Non-pigmented ciliary epithelial cell (primary cell): Measurements from ENCODE around the gene CHMP2A.
A peak's percentile ranks its signal among the peaks of the same experiment; 100 is the strongest.
"Not testable (repeated sequence)": the region's sequence is repeated elsewhere in the genome, so short reads cannot be mapped to it uniquely, and the experiment has no call there.

Source experiments
- DNase-seq: peaks from one replicate; pipeline ENCODE4 v3.0.0-alpha.2; 2010; ENCODE audit warnings: low read depth

CHMP2A gene

GRCh38 chr19:58555369-58555885 is 522 bp upstream of the CHMP2A start:
- no peak for DNase-seq

GRCh38 chr19:58553799-58554493 is 959 bp downstream of the CHMP2A start:
- no peak for DNase-seq

DNA sequence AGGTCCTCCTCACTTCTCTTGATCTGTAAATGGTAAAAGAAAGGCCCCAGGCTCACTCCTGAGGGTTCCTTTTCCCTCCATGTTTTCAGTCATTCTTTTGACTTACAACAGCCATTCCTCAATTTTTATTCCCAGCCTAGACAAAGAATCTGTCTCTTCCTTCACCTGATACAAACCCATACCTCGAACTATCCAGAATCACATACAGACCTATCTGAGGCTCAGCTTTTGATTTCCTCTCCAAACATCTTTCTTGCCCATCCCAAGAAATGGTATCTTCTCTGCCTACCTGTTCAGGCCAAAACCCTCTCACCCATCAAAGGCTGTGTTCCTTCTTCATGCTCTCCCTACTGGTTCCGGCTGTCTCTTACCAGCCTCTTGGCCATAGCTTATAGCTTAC is 2.2 kb downstream of the CHMP2A start:
- DNase-seq, result no peak

DNA sequence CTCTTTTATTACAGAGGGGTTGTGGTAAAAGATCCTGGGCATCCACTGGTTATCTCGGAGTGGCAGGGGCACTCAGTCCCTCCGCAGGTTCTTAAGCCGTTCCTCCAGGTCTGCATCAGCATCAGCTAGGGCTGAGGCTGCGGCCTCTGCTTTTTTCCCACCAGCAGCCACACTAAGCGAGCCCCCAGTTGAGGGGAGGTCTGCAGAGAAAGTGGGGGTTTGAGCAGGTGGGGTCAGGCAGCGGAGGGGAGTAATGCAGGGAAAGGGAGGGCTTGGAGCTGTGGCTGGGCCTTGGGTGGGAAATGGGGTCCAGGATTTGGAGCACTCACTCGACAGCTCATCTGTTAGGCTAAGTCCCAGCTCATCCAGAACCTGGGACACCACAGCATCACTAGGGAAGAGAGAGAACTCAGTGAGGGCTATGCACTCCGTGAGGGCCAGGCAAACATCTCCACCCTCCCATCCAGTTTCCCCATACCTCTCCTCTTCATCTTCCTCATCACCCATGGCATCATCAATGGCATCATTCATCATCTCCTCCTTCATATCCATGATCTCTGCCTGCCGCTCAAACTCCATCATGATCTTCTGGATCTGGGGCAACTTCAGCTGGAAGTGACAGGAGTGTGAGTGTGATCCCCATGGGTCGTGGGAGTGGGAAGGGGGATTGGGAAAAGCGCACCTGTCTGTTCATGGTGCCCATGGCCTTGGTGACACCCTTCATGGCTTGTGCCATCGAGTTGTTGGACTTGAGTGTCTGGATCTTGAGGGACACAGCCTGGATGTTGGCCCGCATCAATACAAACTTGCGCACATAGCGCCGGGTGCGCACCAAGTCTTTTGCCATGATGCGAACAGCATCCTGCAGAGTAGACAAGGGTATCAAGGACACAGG is 3.1 kb downstream of the CHMP2A start:
- no peak for DNase-seq

GRCh38 chr19:58551123-58551497 is 3.8 kb downstream of the CHMP2A start:
- DNase-seq, result no peak

DNA sequence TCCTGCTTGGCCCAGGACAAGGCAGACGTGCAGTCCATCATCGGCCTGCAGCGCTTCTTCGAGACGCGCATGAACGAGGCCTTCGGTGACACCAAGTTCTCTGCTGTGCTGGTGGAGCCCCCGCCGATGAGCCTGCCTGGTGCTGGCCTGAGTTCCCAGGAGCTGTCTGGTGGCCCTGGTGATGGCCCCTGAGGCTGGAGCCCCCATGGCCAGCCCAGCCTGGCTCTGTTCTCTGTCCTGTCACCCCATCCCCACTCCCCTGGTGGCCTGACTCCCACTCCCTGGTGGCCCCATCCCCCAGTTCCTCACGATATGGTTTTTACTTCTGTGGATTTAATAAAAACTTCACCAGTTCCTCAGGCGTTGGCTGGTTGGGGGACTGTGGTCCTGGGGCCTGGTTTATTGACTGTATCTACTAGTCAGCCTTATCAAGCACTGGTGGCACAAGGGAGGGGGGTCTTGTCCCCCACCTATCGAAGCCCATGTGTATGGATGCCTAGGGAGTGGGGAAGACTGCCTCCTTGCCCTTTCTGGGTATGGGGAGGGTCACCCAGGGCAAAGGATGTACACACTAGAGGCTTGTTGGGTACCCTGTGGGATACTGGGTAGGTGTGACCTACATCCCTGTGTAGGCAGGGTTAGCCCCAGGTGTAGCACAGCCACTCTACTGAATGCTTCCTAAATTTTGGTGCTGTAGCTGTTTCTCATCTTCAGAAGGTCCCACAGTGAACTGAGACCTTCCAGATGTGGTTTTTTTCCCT is 4.4 kb downstream of the CHMP2A start:
- DNase-seq, result no peak

GRCh38 chr19:58549664-58550361 is 5.1 kb downstream of the CHMP2A start:
- DNase-seq, result no peak

DNA sequence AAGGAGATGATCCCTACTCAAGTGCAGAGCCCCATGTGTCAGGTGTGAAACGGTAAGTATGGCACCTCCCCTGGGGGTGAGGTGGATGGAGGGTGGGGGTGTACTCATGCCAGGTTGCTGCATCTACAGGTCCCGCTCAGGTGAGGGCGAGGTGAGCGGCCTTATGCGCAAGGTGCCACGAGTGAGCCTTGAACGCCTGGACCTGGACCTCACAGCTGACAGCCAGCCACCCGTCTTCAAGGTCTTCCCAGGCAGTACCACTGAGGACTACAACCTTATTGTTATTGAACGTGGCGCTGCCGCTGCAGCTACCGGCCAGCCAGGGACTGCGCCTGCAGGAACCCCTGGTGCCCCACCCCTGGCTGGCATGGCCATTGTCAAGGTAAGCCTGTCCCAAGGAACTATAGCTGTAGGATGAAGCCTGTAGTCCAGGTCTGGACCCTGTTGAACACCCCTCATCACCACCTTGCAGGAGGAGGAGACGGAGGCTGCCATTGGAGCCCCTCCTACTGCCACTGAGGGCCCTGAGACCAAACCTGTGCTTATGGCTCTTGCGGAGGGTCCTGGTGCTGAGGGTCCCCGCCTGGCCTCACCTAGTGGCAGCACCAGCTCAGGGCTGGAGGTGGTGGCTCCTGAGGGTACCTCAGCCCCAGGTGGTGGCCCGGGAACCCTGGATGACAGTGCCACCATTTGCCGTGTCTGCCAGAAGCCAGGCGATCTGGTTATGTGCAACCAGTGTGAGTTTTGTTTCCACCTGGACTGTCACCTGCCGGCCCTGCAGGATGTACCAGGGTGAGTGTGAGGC is 5.8 kb downstream of the CHMP2A start:
- no peak for DNase-seq

GRCh38 chr19:58547323-58548312 is 7.3 kb downstream of the CHMP2A start:
- no peak for DNase-seq

- DNase-seq, result no peak
Observed at GRCh38 chr19:58546019-58546530, 8.8 kb downstream of the CHMP2A start.

DNA sequence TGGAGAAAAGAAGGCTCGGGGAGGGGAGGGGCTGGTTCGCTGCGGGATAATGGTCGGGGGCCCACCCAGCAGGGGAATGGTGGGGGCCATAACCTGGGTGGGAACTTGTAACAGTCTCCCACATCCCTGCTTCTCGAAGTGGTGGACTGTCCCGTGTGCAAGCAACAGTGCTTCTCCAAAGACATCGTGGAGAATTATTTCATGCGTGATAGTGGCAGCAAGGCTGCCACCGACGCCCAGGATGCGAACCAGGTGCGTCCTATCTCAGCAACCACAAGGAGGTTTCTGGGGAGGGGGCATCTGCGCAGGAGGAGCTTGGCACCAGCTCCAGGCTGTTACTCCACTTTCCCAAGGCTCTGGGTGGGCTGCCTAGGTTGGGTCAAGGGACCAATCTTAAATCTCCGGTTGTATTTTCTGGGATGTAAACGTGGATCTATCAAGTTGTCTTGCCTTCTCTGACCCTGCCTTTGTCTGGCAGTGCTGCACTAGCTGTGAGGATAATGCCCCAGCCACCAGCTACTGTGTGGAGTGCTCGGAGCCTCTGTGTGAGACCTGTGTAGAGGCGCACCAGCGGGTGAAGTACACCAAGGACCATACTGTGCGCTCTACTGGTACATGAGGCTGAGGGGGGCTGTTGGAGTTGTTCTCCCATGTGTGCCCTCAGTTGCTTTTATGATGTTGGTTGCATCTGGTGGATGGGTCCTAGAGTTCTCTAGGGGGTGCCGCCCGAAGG is 9.5 kb downstream of the CHMP2A start:
- no peak for DNase-seq

- no peak for DNase-seq
Observed at GRCh38 chr19:58544591-58545285, 10.2 kb downstream of the CHMP2A start.

DNA sequence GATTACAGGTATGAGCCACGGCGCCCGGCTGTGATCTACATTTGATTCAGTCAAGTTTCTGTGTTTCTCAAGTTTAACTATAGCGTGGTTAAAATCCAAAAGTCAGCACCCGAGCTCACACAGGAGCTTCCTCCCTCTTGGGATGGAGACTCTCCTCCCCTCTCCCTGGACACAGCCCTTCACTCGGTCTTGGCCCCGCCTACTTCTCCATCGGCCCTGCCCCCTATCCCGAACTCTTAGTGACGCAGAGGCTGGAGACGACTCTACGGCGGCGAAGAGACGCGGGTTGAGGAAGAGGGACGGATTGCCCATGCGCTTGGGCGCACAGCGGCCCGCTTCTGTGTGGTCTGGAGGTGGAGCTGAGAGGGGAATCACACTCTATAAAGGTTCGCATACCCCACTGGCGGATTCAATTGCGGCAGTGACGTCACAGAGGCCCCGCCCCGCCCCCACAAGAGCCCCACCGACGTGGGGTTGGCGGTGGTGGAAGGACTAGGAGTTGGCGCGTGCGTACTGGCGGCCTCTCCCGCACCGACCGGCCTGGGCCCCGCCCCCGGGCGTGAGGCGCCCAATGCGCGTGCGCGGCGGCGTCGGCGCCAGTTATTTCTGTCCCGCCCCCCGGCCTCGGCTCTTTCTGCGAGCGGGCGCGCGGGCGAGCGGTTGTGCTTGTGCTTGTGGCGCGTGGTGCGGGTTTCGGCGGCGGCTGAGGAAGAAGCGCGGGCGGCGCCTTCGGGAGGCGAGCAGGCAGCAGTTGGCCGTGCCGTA is 10.9 kb downstream of the CHMP2A start, which contains the start of gene TRIM28:
TSS of gene TRIM28 (plus strand) at position 239 of the 765 bp plus-strand sequence. CDS start 694 bp downstream, outside the sequence.
- peak; percentile 94 for DNase-seq

DNA sequence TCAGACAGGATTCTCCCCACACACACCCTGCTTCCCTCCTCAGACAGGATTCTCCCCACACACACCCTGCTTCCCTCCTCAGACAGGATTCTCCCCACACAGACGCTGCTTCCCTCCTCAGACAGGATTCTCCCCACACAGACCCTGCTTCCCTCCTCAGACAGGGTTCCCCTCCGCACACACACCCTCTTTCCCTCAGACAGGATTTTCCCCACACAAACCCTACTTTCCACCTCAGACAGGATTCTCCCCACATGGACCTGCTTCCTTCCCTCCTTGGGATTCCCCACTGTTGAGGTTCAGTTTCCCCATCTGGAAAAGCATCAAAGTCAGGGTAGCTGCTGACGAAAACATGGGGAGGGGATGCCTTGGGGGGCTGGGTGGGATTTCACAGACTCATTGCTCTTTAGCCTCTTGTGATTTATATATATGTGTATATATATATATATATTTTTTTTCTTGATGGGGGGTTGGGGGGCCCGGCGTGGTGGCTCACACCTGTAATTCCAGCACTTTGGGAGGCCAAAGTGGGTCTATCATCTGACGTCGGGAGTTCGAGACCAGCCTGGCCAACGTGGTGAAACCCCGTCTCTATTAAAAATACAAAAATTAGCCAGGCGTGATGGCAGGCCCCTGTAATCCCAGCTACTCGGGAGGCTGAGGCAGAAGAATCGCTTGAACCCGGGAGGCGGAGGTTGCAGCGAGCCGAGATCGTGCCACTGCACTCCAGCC is 12.1 kb downstream of the CHMP2A start:
- DNase-seq, result not testable (repeated sequence)

DNA sequence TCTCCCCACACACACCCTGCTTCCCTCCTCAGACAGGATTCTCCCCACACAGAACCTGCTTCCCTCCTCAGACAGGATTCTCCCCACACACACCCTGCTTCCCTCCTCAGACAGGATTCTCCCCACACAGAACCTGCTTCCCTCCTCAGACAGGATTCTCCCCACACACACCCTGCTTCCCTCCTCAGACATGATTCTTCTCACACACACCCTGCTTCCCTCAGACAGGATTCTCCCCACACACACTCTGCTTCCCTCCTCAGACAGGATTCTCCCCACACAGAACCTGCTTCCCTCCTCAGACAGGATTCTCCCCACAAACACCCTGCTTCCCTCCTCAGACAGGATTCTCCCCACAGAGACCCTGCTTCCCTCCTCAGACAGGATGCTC is 15.7 kb downstream of the CHMP2A start:
- not testable (repeated sequence) for DNase-seq
